Posterior vena cava (tissue), 2 donors: Measurements from ENCODE around the gene MYO7A. TPM values are rescaled to one million over a fixed set of nuclear protein-coding genes. Genes with fewer than 3 reads are reported as not detected.

Experiments
- DNase-seq: peaks from one replicate; pipeline ENCODE4 v3.0.0-alpha.2; 2020; ENCODE audit warnings: low spot score
- intact Hi-C, 2 donors: fragments of 100-400 bp; cut with DNase I; formaldehyde crosslinking; loops; one replicate each; pipeline versions ENCODE4 v1.14.1 to v1.14.2; 2022 to 2023
- total RNA-seq, 2 donors: library from RNA; stranded (reverse); fragmentation: NEBNext Ultra II Directional; extraction: Animal tissue kit (Norgen Biotek cat#: 25700); gene quantifications; one replicate each; pipeline ENCODE4 v1.2.1, GENCODE V29; 2021
- donor health status: DM: yes; HTN: yes; CAD: no.
- donor health status: DM: yes; HTN: yes; CAD: no.

MYO7A gene
- total RNA-seq, 2 donors from 2014 or later: 12.2 to 17.3 TPM

DNA sequence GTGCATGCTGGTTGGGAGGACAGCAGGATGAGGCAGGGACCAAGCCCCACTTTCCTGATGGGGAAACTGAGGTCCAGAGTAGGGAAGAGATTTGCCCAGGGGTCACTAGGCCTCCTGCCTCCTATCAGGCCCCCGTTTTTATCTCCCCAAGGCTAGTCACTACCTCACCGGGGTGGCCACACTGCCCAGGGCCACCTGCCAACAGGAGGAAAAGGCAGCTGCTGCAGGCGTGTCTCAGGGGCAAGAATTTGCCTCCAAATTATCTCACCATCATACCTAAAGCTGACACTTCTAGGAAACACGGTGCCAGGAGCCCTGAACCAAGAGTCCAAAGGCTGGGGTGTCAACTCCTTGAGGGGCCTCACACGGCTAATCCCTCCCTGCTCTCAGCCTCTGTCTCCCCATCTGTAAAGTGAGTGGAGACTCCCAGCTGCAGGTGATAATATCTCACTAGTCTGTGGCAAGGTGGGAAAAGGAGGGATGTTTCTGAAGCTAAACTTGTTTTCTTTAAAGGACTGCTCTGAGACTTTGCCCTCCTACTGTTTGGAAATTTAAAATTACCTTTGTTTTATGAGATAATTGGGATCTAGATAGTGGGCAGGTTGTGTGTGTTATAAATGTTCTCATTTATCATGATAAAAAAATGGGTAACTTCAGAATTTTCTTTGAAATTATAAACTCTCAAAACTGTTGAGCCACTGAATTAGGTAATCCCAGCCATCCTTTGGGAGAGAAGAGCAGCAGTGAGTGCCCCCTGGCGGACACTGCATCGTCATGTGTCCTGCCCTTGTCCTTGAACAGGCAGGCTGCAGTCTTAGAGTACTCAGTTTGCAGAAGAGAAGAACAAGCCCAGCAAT, 60.0 kb downstream of the MYO7A start:
- intact Hi-C loops: loop anchor here (2.0 to 10.0 kb wide), 3 partner anchors 55 to 143 kb away; partner anchors contain the start of gene MYO7A (in 1 of the 2)
- peak; percentile 95 for DNase-seq

DNA sequence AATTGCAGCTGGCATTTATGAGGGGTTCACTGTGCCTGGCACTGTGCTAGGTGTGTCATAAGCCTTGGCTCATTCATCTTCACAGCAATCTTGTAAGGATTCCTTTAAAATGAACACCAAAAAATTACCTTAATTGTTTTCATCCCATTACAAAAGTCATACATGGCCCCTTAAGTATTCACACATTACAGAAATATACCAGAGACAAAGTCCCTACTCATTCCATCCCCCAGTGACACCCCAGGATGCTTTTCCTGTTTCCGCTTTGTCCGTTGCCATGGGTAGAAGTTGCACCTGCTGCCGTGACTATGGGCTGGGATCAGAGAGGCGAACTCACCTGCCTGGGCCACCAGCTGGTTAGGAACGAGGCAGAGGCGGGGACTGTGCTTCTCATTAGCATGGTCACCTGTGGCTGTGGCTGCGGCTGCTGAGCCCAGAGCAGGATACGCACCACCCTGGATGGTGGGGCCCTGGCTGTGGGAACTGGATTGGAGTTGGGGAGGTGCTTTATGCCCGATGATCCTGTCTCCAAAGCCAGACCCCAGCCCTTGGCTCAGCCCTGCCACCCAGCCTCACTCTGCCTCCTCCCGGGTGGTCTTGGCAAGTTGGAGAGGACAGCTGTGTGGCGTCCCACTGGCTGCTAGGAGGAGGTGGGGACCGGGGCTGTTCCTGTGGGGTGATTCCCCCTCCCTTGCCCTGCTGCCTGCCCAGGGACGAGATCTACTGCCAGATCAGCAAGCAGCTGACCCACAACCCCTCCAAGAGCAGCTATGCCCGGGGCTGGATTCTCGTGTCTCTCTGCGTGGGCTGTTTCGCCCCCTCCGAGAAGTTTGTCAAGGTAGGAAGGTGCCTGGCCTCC, 60.8 kb downstream of the MYO7A start:
- no peak for DNase-seq
- intact Hi-C loops: loop anchor here (2.0 to 10.0 kb wide), 3 partner anchors 56 to 144 kb away; partner anchors contain the start of gene MYO7A (in 1 of the 2)

DNA sequence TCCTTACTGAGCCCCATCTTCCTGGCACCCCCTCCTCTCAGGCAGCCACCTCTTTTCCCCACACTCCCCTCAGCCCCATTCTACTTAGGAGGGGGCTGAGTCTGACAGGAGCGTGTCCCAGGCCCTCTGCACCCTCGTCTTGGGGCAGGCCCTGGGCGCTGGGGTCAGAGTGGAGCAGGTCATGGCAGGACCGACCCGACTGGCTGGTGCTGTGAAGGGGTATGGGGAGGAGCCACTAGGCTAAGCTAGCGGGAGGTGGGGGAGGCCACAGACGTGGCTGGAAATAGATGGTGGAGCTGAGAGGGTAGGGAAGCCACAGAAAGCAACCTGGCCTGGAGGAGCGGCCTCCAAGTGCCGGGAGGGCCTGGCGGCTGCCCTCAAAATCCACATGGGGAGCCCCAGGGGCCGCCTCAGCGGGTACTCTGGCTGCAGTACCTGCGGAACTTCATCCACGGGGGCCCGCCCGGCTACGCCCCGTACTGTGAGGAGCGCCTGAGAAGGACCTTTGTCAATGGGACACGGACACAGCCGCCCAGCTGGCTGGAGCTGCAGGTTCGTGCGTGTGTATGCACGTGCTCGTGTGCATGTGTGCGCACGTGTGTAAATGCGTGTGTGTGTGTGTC, 61.7 kb downstream of the MYO7A start:
- DNase-seq: no peak
- intact Hi-C loops: loop anchor here (2.0 to 10.0 kb wide), 5 partner anchors 57 to 465 kb away; partner anchors contain the start of gene MYO7A (in 1 of the 2)

DNA sequence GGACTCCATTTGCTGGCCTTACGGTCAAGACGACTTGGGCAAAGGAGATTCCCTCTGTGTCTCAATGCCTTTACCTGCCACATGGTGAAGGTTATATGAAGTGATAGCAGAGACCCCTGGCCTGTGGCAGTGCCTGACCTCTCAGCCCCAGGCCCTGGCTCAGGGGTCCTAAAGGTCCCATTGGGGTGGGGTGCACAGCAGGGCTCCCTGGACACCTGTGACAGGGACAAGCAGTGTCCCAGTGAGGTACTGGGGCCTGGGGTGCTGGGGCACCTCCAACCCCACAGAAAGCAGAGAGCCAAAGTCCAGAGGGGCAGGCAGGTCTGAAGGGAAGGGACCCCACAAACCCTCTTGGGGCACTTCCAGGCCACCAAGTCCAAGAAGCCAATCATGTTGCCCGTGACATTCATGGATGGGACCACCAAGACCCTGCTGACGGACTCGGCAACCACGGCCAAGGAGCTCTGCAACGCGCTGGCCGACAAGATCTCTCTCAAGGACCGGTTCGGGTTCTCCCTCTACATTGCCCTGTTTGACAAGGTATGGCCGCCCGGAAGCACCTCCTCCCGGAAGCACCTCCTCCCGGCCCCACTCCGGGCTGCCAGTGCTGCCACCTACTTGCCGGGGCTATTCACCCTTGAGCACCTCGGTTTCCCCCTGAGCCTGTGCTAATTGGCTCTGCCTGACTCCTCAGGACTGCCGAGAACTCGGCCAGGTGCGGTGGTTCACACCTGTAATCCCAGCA, 62.5 kb downstream of the MYO7A start:
- intact Hi-C loops: loop anchor here (10.0 kb wide), 2 partner anchors 354 to 466 kb away; no protein-coding TSS in a partner anchor
- no peak for DNase-seq

DNA sequence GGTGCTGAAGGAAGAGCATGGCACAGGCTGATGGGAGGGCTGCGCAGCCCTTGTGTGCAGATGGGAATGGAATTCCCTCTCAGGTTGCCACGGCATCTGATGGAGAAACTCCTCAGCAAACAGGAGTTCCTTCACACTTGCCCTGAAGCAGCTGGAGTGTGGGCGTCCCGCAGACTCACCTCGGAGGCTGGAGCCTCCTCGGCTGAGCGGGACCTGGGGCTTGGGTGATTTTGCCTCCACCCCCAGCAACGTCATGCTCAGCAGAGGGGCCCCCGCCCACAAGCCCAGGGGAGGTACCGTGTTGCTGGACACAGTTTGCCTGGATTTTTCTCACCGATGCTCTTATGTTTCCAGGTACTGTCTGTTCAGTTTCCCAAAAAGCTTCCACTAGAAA, 63.4 kb downstream of the MYO7A start:
- intact Hi-C loops: loop anchor here (10.0 kb wide), 2 partner anchors 353 to 467 kb away; no protein-coding TSS in a partner anchor
- no peak for DNase-seq

DNA sequence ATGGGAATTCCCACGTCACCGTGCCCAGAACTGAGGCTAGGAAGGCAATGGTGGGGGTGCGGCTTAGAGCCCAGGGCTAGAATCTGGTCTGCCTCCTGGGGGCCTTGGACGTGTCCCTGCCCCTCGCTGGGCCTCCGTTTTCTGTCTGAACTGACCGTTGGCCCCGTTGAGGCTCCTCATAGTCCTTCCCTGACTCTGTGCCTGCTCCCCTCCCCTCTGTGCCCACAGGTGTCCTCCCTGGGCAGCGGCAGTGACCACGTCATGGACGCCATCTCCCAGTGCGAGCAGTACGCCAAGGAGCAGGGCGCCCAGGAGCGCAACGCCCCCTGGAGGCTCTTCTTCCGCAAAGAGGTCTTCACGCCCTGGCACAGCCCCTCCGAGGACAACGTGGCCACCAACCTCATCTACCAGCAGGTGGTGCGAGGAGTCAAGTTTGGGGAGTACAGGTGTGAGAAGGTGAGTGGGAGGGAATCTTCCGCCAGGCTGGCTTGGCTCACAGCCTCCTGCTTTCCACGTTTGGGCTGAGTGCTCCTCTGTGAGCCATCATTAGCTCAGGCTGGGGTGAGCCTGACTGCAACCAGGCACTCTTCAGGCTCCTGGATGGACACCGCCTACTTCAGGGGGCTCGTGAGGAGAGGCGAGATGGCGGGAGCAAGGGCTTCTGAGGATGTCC, 63.9 kb downstream of the MYO7A start:
- intact Hi-C loops: loop anchor here (10.0 kb wide), 2 partner anchors 353 to 467 kb away; no protein-coding TSS in a partner anchor
- DNase-seq: no peak

DNA sequence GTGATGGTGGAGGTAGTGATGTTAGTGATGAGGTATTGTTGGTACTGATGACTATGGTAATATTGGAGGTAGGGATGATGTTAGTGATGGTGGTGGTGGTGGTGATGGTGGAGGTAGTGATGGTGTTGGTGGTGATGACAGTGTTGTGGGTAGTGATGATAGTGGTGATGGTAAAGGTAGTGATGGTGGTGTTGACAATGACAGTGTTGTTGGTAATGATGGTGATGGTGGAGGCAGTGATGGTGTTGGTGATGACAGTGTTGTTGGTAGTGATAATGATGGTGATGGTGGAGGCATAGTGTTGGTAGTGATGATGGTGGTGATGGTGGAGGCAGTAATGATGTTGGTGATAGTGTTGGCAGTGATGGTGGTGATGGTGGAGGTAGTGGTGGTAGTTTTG, 65.1 kb downstream of the MYO7A start:
- intact Hi-C loops: loop anchor here (10.0 kb wide), 2 partner anchors 352 to 468 kb away; no protein-coding TSS in a partner anchor
- DNase-seq: no peak

DNA sequence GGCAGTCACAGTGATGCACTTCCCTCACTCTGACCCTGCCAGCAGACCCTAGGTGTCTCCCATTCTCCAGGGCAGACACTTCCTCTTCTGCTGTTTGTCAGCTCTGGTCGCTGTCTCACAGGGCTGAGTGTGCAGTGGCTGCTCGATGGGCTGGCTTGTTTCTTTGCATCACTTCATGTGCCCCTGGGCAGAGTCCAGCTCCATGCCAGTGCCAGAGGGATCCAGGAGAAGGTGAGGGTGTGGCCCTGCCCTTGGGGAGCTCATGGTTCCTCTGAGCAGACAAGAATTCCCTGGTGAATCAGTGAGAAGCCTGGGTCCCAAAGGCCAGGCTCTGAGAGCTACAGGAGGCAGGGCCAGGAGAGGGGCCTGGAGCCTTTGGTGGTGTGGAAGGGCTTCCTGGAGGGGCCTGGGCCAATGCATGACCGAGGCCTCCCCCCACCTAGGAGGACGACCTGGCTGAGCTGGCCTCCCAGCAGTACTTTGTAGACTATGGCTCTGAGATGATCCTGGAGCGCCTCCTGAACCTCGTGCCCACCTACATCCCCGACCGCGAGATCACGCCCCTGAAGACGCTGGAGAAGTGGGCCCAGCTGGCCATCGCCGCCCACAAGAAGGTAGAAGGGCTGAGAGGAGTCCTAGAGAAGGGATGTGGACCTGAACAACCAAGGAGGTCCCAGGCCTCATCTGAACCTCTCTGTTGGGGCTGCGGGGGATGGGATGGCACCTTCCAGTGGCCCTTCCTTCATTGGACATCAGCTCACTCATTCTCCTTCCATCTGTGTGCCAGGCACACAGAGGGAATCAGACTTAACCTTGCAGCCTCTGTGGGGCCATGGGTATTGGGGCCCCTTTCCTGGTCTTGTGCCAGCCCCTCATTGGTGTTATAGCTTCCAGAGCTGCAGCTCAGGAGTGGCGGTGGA, 66.1 kb downstream of the MYO7A start:
- intact Hi-C loops: loop anchor here (10.0 kb wide), 2 partner anchors 351 to 469 kb away; no protein-coding TSS in a partner anchor
- DNase-seq: peak; percentile 62

DNA sequence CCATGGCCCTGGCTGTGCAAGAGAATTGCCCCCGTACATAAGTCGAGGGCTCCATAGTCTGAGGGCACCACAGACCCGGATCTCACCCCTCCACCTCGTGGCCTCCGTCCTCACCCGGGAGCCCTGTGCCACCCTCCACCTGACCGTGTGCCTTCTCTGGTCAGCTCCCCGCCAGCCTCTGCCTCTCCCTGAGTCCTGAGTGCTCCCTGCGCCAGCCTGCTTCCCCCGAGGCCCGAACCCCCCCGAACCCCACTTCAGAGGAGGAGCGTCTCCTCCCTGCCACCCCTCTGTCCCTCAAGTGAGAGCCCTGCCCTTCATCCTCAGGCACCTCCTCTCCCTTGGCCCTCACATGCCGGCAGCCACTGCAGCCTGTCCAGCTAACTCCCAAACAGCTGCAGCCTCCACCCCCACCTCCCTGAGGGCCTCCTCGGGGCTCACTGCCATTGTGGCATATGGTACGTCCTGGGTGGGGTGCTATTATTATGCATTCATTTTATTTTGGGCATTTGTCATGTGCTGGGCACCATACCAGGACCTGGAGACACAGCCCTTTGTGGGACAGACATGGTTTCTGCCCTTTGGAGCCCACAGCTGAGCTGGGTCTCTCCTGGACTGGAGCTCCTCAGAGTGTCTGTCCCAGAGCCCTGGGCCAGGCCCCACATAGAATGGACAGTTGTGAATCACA, 67.2 kb downstream of the MYO7A start:
- intact Hi-C loops: loop anchor here (10.0 kb wide), 2 partner anchors 350 to 470 kb away; no protein-coding TSS in a partner anchor
- DNase-seq: peak; percentile 50

DNA sequence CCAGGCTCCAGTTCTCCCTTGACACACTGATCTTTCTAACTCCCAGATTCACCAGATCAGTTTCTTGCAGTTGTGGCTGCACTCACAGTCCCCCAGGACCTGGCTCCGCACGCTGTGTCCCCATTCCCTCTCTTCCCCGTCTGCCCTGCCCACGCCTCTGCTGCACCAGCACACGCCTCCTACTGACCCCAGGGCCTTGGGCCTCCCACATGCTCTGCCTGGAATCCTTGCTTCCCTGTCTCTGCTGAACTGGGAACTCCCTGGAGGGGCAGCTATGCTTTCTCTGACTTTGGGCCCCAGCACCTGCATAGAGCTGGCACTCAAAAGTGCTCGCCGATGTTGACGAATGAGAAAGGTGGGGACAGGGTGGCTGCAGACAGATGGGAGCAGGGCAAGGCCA, 68.9 kb downstream of the MYO7A start:
- intact Hi-C loops: loop anchor here (10.0 kb wide), 2 partner anchors 348 to 472 kb away; no protein-coding TSS in a partner anchor
- peak; percentile 56 for DNase-seq

DNA sequence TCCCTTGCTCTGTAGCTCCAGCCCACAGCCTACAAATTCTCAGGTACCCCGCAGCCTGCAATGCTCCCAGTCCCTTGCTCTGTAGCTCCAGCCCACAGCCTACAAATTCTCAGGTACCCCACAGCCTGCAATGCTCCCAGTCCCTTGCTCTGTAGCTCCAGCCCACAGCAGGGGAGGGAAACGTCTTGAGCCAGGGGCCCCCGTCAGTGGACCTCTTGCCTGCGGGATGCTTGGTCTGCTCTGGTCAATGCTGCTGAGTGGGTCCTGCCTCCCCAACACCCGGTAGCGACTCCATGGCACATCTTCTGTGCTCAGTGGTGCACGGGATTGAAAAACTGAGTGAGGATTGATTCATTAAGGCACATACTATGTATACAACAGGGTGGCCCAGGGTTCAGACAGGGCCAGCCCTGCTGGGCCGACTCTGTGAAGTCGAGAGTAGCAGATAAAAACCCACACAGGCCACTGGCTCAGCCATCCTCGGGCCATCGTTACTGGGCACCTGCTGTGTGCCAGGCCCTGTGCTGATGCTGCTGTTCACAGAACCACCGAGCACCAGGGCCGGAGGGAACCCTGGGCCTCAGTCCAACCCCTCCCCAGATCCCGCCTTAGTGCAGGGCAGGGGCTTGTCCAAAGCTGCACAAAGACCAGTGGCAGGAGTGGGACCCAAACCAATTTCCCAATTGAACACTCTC, 69.7 kb downstream of the MYO7A start:
- intact Hi-C loops: loop anchor here (10.0 kb wide), 2 partner anchors 347 to 473 kb away; no protein-coding TSS in a partner anchor
- DNase-seq: peak; percentile 73

DNA sequence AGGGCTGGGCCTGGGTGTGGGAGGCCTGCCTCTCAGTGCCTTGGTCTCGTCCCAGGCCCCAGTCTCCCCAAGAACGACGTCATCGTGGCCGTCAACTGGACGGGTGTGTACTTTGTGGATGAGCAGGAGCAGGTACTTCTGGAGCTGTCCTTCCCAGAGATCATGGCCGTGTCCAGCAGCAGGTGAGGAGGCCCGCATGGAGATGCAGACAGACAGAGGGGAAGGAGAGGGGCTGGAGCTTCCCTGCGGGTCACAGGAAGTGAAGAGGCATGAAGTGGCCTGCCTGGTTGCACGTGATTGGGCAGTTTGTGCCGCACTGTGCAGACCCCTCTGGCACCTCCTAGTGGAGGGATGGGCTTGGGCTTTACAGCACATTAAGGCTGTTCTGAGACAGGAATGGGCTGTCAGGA, 70.4 kb downstream of the MYO7A start:
- intact Hi-C loops: loop anchor here (10.0 kb wide), 2 partner anchors 346 to 474 kb away; no protein-coding TSS in a partner anchor
- DNase-seq: peak; percentile 52

DNA sequence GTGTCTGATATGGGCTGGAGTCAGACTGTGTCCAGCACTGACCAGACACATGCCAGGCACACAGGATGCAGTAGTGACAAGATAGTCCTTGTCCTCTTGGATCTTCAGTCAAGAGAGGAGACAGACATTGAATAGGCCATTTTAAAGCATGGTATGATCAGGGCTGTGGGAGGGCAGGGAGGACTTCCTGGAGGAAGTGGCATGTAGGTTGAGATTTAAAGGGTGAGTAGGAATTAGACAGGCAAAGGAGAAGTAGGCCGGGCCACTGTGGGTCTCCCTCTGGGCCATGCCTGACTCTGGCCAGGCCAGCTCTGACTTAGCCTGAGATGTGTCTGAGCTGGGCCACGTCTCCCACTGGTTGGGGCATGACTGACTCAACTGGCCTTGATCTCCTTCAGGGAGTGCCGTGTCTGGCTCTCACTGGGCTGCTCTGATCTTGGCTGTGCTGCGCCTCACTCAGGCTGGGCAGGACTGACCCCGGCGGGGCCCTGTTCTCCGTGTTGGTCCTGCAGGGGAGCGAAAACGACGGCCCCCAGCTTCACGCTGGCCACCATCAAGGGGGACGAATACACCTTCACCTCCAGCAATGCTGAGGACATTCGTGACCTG, 71.2 kb downstream of the MYO7A start:
- intact Hi-C loops: loop anchor here (10.0 kb wide), 2 partner anchors 346 to 474 kb away; no protein-coding TSS in a partner anchor
- DNase-seq: peak; percentile 76

DNA sequence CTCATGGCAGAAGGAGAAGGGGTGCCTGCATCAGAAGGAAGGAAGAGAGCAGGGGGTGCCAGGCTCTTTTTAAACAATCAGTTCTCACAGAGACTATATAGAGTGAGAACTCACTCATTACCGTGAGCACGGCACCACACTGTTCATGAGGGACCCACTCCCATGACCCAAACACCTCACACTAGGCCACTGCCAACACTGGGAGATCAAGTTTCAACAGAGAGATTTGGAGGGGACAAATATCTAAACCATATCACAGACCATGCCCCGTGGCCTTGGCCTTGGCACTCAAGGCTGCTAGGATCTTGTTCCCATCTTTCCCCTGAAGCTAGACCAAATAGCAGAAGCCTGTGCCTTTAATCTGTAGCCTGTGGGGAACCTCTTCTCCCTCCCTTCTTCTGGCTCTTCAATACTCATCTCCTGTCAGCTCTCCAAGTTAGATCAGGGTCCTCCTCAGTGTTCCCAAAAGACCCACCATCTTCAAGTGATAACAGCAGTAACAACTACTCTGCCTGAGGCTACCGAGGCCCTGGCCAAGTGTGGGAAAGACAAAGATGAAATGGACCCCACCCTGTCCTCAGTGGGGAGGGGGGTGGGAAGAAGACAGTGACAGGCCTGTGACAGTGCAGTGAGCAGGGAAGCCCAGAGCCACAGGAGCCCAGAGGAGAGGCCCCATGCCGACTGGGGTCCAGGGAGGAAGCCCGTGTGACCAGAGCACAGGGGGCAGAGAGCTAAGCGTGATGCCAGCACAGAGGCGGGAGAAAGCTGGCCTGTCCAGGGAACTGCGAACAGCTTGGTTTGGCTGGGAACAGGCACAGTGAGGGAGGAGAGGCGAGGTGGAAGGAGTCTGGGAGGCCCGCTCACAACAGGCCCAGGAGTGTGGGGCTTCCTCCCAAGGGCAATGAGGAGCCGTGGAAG, 72.6 kb downstream of the MYO7A start:
- peak; percentile 66 for DNase-seq
- intact Hi-C loops: no loop called here
